ENCODE measurements around the gene SLC39A11.
"Not testable (repeated sequence)": the region's sequence is repeated elsewhere in the genome, so short reads cannot be mapped to it uniquely, and the experiment has no call there.

Gene SLC39A11

DNA sequence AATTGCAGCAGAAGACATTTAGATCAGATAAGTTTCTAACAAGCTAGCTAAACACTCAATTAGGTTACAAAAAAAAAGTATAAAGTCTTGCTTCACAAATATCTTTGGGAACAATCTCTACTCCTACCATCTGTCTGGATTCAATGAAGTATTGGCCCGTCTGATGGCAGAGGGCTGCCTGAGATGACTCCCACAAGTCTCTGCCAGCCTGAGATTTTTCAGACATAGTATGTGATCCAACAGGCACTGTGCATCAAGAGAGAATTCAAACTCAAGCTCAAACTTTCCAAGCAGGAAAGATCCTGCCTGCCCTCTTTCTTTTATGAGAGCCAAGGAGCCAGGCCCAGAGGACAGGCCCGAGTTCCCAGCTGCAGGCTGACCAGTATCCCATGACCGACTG lies 22.6 kb downstream of the SLC39A11 start:
- DNase-seq, result no peak

DNA sequence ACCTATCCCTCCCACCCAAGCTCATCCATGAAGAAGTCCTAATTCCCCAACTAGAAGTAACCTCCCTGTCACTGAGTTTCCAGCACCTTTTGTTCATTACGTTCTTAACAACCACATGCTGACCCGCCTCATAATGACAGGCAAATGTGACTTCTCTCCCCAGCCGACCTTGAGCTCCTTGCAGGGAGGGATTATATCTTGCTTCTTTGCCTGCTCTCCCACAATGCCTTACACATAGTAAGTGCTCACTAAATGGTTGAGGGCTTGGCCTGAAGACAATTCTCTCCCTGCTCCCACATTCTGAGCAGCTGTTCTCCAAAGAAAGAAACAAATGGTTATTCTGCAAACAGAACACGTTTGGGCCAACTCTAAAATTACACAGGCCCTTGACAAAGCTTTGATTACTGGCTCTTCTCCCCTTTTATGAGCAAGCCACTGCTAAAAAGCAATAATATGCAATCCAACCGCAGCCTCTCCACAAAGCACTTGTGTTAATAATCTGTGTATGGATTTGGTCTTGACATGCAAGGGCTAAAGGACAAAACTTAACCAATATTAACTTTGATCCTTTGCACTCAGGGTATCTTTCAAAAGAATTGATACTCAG lies 23.2 kb downstream of the SLC39A11 start:
- no peak for DNase-seq

GRCh38 chr17:73068322-73069153 lies 23.9 kb downstream of the SLC39A11 start:
- peak; percentile 78 for DNase-seq

- DNase-seq, result peak; percentile 87
These were observed 24.8 kb downstream of the SLC39A11 start for GRCh38 chr17:73067699-73068098.

DNA sequence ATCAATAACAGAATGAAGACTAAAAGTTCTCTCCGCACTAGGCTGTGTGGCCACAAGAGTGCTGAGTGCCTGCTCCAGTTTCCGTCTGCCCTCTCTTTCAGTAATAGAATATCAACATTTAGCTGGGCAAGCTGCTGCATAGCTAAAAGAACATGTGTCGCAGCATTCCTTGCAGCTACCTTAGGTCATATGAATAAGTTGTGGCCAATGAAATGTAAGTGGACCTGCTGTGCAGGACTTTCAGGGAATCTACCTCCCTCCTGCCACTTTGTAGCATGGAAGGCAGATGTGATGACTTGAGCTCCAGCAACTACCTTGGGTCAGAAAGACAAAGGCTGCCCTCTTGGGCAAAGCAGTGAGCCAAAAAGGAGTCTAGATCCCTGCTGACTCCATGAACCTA lies 25.4 kb downstream of the SLC39A11 start:
- DNase-seq, result no peak

DNA sequence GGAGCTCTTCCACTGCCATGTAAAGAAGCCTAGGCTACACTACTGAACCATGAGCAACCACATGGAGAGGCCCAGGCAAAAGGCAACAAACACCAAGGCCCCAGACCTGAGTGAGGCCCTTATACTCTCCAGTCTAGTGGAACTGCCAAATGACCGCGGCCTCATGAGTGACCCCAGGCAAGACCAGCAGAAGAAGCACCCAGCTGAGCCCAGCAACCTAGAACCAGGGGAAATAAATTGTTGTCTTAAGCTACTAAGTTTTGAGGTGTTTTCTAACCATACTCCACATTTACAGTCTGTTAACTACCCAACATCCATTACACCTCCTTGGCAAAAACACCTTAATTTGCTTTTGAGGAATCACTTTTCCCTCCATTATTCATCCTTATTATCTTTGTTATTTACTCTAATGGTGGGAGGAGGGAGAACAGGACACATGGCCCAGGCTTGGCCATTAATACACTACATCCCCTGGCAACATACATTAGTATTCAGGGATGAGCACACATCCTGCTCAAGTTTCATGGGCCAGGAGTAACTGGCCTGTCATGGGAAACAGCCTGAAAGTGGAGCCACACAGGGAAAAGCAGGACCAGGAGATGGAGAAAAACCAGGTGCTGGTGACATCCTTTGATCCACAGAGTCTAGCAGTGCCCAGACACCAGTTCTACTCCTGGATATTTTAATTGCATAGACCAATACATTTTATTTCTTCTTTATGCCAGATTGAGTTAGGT lies 26.2 kb downstream of the SLC39A11 start:
- no peak for DNase-seq

- DNase-seq, result no peak
These were observed 27.1 kb downstream of the SLC39A11 start for GRCh38 chr17:73065376-73065775.

- DNase-seq, result no peak
These were observed 28.2 kb downstream of the SLC39A11 start for GRCh38 chr17:73064084-73064938.

DNA sequence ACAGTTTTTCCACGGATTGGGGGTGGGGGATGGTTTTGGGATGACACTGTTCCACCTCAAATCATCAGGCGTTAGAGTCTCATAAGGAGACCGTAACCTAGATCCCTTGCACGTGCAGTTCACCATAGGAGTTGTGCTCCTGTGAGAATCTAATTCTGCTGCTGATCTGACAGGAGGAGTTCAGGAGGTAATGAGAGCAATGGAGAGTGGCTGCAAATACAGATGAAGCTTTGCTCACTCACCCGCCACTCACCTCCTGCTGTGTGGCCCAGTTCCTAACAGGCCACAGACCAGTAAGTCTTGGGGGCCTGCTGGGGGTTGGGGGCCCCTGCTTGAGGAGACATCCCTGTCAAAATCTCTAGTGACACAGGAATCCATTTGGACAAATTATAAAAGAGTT lies 29.8 kb downstream of the SLC39A11 start:
- no peak for DNase-seq

GRCh38 chr17:73061161-73061560 lies 31.3 kb downstream of the SLC39A11 start:
- DNase-seq, result no peak

GRCh38 chr17:73060721-73061120 lies 31.8 kb downstream of the SLC39A11 start:
- DNase-seq, result no peak

DNA sequence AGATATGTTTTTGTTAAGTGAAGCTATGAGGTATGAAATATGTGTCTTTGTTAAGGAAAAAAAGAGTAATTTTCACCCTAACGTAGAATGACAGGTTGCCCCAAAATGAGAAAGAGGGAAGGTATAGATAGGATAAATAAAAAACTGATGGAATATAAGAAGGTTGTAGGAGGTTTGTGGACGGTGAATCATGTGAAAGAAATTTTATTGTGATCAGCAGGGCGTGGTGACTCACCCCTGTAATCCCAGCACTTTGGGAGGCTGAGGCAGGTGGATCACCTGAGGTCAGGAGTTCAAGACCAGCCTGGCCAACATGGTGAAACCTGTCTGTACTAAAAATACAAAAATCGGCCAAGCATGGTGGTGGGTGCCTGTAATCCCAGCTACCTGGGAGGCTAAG lies 32.8 kb downstream of the SLC39A11 start:
- DNase-seq, result not testable (repeated sequence)

DNA sequence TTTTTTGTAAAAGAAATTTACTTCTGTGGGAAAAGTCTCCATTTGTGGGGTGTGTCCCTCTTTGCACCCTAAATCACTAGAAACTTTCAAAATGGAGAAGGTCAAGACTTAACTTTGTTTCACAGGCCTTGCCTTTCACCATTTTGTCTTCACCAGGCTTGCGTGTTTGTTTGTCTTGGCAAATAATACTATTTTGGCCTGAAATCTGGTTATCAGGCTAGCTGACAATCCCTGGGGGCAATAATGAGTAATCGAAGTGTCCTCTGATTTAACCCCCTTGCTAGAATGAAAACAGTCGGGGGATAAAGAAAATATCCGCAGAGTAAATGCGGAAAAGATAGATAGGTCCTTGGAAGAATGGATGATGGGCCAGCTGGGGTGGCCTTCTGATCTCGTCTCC lies 34.5 kb downstream of the SLC39A11 start:
- no peak for DNase-seq

GRCh38 chr17:73057196-73057595 lies 35.3 kb downstream of the SLC39A11 start:
- no peak for DNase-seq

DNA sequence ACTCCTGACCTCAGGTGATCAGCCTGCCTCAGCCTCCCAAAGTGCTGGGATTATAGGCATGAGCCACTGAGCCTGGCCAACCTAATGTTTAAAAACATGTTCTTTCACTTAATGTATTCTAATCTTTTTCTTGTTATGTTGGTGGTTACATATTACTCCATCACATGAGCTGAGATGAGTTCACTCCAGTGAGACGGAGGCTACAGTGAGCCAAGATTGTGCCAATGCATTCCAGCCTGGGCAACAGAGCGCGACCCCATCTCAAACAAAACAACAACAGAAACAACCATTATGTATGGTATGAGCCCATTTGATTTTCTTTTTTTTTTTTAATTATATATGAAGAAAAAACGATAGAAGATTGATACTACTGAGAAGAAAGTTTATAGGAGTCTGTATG lies 39.6 kb downstream of the SLC39A11 start:
- no peak for DNase-seq

DNA sequence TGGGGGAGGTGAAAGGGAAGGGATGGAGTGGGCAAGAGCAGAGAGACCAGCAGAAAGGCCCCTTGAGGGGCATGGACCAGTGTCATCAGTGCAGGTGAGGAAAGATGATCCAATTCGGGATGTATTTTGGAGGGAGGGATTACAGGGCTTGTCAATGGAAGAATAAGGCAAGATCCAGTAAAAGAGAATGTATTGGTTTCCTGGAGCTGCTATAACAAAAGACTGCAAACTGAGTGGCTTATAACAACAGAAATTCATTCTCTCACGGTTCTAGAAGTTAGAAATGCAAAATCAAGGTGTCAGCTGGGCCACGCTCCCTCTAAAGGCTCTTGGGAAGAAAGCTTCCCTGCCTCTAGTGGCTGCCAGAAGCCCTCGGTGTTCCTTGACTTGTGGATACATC lies 41.7 kb downstream of the SLC39A11 start:
- no peak for DNase-seq

DNA sequence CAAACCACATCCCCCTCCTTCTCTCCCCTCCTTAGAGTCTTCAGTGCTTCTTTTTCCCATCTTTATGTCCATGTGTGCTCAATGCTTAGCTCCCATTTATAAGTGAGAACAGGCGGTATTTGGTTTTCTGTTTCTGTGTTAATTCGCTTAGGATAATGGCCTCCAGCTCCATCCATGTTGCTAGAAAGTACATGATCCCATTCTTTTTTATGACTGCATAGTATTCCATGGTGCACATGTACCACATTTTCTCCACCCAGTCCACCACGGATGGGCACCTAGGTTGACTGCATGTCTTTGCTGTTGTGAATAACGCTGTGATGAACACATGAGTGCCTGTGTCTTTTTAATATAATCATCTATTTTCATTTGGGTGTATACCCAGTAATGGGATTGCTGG lies 44.3 kb downstream of the SLC39A11 start:
- DNase-seq, result no peak

GRCh38 chr17:73045724-73046123 lies 46.8 kb downstream of the SLC39A11 start:
- no peak for DNase-seq

DNA sequence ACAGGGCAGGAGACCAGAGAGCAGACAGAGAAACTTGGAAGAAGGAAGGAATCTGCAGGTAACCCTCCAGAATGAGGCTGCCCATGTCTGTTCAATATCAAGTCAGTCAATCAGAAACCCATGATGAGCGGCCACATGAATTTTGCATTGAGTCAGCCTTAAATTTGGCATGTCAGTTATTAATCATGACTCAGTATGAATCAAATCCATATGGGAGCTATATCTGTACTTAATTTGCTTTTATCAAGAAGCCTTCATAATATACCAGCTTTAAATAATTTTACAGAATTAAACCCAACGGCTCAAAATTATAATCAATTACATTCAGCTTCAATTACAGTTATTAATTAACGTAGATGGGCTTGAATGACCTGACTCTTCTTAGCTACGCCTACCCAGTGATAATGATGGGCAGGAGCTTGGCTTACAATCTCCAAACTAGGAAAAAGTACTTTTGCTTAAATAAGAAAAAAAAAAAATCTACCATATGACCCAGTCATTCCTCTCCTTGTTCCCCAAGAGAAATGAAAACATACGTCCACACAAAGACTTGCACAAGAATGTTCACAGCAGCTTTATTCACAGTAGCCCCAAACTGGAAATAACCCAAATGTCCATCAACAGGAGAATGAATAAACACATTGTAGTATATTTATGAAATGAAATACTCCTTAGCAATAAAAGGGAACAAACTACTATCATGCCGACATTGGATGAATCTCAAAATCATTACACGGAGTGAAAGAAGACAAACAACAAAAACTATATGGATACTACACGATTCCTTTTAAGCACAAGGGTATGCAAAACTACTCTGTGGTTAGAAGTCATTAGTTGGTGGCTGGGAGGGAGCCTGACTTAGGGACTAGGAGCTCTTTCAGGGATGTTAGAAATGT lies 48.6 kb downstream of the SLC39A11 start:
- peak; percentile 94 for DNase-seq

DNA sequence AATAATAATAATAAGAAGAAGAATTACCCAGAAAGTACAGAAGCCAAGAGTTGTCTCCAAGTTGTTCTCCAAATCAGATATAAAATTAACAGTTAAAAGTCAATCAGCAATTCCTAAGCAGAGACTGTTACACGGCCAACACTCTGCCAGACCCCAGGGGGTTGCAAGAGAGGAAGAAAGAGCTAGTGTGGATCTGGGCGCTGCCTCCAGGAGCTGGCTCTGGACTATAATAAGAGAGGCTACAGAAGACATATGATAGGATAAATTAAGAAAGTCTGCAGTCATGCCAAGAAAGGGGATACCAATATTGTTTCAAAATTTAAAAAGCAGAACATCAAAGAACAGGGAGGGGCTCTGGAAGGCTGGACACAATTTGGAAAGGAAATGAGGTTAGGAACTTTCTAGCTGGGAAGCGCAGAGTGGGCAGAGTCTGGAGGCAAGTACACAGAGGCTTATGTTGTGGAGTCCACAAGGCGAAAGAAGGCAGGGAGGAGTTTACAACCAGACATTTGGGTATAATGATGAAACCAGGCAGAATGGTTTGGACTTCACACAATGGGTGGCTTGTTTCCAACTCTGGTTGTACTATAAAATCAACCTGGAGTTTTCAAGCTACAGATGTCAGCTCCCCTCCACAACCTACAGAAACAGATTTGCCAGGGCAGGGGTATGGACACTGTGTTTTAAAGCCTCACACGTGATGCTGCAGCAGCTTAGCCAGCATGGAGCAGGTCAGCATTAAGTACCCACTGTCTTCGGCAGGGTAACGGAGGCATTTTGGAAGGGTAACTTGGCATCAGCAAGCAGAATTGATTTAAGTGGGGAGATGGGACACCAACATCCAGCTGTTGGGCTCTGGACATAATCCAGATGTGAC lies 49.4 kb downstream of the SLC39A11 start:
- DNase-seq, result peak; percentile 82

GRCh38 chr17:73042225-73042624 lies 50.3 kb downstream of the SLC39A11 start:
- DNase-seq, result no peak
